GM19372 (cell line): Measurements from ENCODE around the gene CASP12.

Source experiments
- ATAC-seq: cut with Tn5 transposase; IDR thresholded peaks from one replicate; pipeline ENCODE4 v1.9.1; 2021; ENCODE audit warnings: mild to moderate bottlenecking, low read depth, moderate library complexity; ENCODE audit not compliant: unreplicated experiment

Gene CASP12

GRCh38 chr11:104841973-104842525 lies 56.2 kb downstream of the CASP12 start:
- no peak for ATAC-seq

- no peak for ATAC-seq
Measured at GRCh38 chr11:104841185-104841584, 57.1 kb downstream of the CASP12 start.

- ATAC-seq: no peak
Measured at GRCh38 chr11:104837969-104838639, 60.2 kb downstream of the CASP12 start.

GRCh38 chr11:104836691-104837090 lies 61.6 kb downstream of the CASP12 start:
- ATAC-seq: no peak
